ENCODE measurements around the gene FCN2.

FCN2 gene

GRCh38 chr9:134869554-134870300 is 10.9 kb upstream of the FCN2 start:
- no peak for DNase-seq

GRCh38 chr9:134870301-134870694 is 10.3 kb upstream of the FCN2 start:
- no peak for DNase-seq

- DNase-seq = no peak
These were observed 9.6 kb upstream of the FCN2 start for GRCh38 chr9:134870746-134871662.

GRCh38 chr9:134871697-134872340 is 8.8 kb upstream of the FCN2 start:
- DNase-seq = no peak

- DNase-seq = no peak
These were observed 8.0 kb upstream of the FCN2 start for GRCh38 chr9:134872482-134873231.

GRCh38 chr9:134875371-134875770 is 5.2 kb upstream of the FCN2 start:
- no peak for DNase-seq

GRCh38 chr9:134877541-134877940 is 3.1 kb upstream of the FCN2 start:
- DNase-seq = no peak

- DNase-seq = no peak
These were observed 736 bp upstream of the FCN2 start for GRCh38 chr9:134879664-134880483.

GRCh38 chr9:134881313-134881670 is 682 bp downstream of the FCN2 start:
- DNase-seq = no peak

- DNase-seq = no peak
These were observed 1.7 kb downstream of the FCN2 start for GRCh38 chr9:134882204-134882785.

- no peak for DNase-seq
These were observed 2.6 kb downstream of the FCN2 start for GRCh38 chr9:134883040-134883782.

GRCh38 chr9:134884492-134884891 is 3.9 kb downstream of the FCN2 start:
- no peak for DNase-seq

GRCh38 chr9:134885001-134885678 is 4.5 kb downstream of the FCN2 start:
- DNase-seq = no peak

- DNase-seq = no peak
These were observed 5.2 kb downstream of the FCN2 start for GRCh38 chr9:134885679-134886412.

- DNase-seq = no peak
These were observed 5.9 kb downstream of the FCN2 start for GRCh38 chr9:134886413-134886913.

- DNase-seq = no peak
These were observed 6.6 kb downstream of the FCN2 start for GRCh38 chr9:134887219-134887618.

GRCh38 chr9:134887686-134888602 is 7.3 kb downstream of the FCN2 start:
- no peak for DNase-seq

- DNase-seq = no peak
These were observed 8.1 kb downstream of the FCN2 start for GRCh38 chr9:134888603-134889190.
